Caco-2 (cell line): ENCODE results near the gene OR12D2. TPM values are rescaled to one million over a fixed set of nuclear protein-coding genes. Genes with fewer than 3 reads are reported as not detected.

Experiments
- BruUV-seq: library from RNA; stranded (reverse); fragments of 400-500 nt; replicated peaks from 2 replicates; lab custom pipeline; 2021; lab: Mats Ljungman, UMichigan
- CTCF ChIA-PET: fragments of 300-600 bp; sonication (Branson Sonifier 250); formaldehyde crosslinking; loops from one replicate; lab custom pipeline; 2022; ENCODE audit warnings: antibody characterized with exemption; lab: Charles Lee
- POLR2A ChIA-PET: fragments of 300-600 bp; sonication (Branson Sonifier 250); formaldehyde crosslinking; loops from one replicate; lab custom pipeline; 2022; ENCODE audit warnings: antibody characterized with exemption; lab: Charles Lee
- DNase-seq, 2 experiments: peaks; one replicate each; pipeline versions ENCODE4 v3.0.0 to v3.0.0-alpha.2; 2020 to 2022
- H3K27me3 ChIP-seq: replicated peaks from 2 replicates; pipeline ENCODE4 v1.6.0; 2011; ENCODE audit warnings: low read length; ENCODE audit not compliant: control insufficient read depth, insufficient read depth
- H3K36me3 ChIP-seq: 2 replicates; pipeline ENCODE4 v1.5.1; 2011; ENCODE audit warnings: low read length; ENCODE audit not compliant: control insufficient read depth, insufficient read depth
- H3K4me1 ChIP-seq: fragments of 250-450 bp; sonication (Bioruptor Pico); 2 replicates; pipeline ENCODE4 v1.5.1; 2020; ENCODE audit warnings: mild to moderate bottlenecking
- H3K4me3 ChIP-seq: 2 replicates; pipeline ENCODE4 v1.5.1; 2011; ENCODE audit warnings: low read depth, mild to moderate bottlenecking, control low read depth, low read length
- H3K9me3 ChIP-seq: fragments of 250-450 bp; sonication (Bioruptor Pico); 2 replicates; pipeline ENCODE4 v1.5.1; 2020; ENCODE audit warnings: mild to moderate bottlenecking, moderate library complexity
- H3K27ac Mint-ChIP-seq: one replicate; pipeline ENCODE4 v1.8.0; 2022; ENCODE audit warnings: mixed read lengths; ENCODE audit not compliant: unreplicated experiment
- H3K27me3 Mint-ChIP-seq: one replicate; pipeline ENCODE4 v1.8.0; 2022; ENCODE audit warnings: mixed read lengths; ENCODE audit not compliant: insufficient read depth, unreplicated experiment
- H3K36me3 Mint-ChIP-seq: one replicate; pipeline ENCODE4 v1.8.0; 2022; ENCODE audit warnings: mild to moderate bottlenecking, mixed read lengths; ENCODE audit not compliant: insufficient read depth, unreplicated experiment
- H3K4me1 Mint-ChIP-seq: one replicate; pipeline ENCODE4 v1.8.0; 2022; ENCODE audit warnings: low read depth, mixed read lengths; ENCODE audit not compliant: unreplicated experiment
- H3K4me3 Mint-ChIP-seq: one replicate; pipeline ENCODE4 v1.8.0; 2022; ENCODE audit warnings: mild to moderate bottlenecking, moderate library complexity, mixed read lengths; ENCODE audit not compliant: unreplicated experiment
- H3K9me3 Mint-ChIP-seq: one replicate; pipeline ENCODE4 v1.8.0; 2022; ENCODE audit warnings: mixed read lengths; ENCODE audit not compliant: unreplicated experiment
- intact Hi-C: fragments of 100-400 bp; cut with micrococcal nuclease; formaldehyde crosslinking; loops from one replicate; pipeline ENCODE4 v1.10.0; 2022; ENCODE audit not compliant: unreplicated experiment
- total RNA-seq: library from RNA; stranded (reverse); gene quantifications from 2 replicates; pipeline ENCODE4 v1.2.3, GENCODE V29; 2022
- TF ChIP-seq, protein P1 (sequence below), 2 experiments: fragments of 200-600 bp in 1 of 2; IDR thresholded peaks; 1 replicate in 1 of 2; 2 replicates in 1 of 2; pipeline versions ENCODE4 v1.5.1 to v1.8.0; 2011 to 2022; ENCODE audit warnings: antibody characterized with exemption in 1 of 2, control low read depth in 1 of 2, inconsistent platforms in 1 of 2, low read depth in 1 of 2, low read length in 1 of 2, mild to moderate bottlenecking in 1 of 2, moderate library complexity in 1 of 2; ENCODE audit not compliant: insufficient read depth in 1 of 2, severe bottlenecking in 1 of 2, unreplicated experiment in 1 of 2

The OR12D2 gene
- total RNA-seq, 1 experiment from 2014 or later, result not detected

DNA sequence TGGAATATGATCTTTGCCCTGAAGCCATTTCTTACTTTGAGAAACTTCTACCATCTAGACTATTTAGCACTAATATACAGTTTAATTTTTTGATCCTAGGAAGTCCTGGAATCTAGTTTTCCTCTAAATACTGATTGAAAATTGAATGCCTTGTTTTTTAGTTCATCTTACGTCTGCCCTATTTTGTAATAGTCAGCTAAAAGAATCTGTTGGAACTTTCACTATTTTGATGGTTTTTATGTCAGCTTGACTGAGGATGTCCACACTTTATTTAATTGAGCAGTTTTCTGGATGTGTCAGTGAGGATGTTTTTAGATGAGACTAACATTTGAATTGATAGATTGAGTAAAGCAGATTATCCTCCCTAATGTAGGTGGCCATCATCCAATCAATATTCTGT is 8.4 kb downstream of the OR12D2 start:
- CTCF ChIA-PET, result no interaction called here
- no peaks in the 10 kb centered on the region for H3K4me1 Mint-ChIP-seq

DNA sequence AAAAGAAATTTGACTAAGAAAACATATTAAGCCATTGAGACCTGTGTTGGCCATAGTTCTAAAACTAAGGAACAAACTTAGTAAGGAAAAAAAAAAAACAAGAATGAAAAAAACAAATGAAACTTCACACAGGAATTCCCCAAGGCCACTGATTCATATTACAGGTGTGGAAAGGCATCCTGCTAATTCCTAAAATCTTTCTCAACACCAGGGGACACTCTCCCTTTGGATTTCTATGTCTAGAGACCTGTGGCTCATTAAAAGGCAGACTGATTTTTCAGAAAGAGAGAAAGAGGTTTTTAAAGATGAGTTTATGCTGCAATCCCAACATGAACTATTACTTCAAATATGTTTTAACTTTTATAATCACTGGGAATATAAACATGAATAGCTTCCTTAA is 19.2 kb downstream of the OR12D2 start, which contains the start of gene OR12D1:
Gene OR12D1, plus strand, starts transcription at position 341 of the 400 bp plus-strand sequence.
- H3K27me3 Mint-ChIP-seq, result peaks cover 11% of the 10 kb centered on the region
- BruUV-seq, result no TSS peak
- peak in 1 of 2 experiments; percentile 4 for DNase-seq
- Histone ChIP-seq H3K9me3 (no peaks in the 10 kb centered on the region), H3K27me3 (no peaks in the 10 kb centered on the region), H3K36me3 (no peaks in the 10 kb centered on the region), H3K4me1 (no peaks in the 10 kb centered on the region), H3K4me3 (no peak within 1 kb of the TSS)
- ChIA-PET POLR2A (no interaction called here), CTCF (no interaction called here)
- peaks cover 16% of the 10 kb centered on the region for H3K9me3 Mint-ChIP-seq
- H3K4me1 Mint-ChIP-seq, result no peaks in the 10 kb centered on the region
- intact Hi-C loops, result loop anchor here (2.0 kb wide), 1 partner anchor 174 kb away; no protein-coding TSS in a partner anchor
- TF ChIP-seq, protein P1, sequence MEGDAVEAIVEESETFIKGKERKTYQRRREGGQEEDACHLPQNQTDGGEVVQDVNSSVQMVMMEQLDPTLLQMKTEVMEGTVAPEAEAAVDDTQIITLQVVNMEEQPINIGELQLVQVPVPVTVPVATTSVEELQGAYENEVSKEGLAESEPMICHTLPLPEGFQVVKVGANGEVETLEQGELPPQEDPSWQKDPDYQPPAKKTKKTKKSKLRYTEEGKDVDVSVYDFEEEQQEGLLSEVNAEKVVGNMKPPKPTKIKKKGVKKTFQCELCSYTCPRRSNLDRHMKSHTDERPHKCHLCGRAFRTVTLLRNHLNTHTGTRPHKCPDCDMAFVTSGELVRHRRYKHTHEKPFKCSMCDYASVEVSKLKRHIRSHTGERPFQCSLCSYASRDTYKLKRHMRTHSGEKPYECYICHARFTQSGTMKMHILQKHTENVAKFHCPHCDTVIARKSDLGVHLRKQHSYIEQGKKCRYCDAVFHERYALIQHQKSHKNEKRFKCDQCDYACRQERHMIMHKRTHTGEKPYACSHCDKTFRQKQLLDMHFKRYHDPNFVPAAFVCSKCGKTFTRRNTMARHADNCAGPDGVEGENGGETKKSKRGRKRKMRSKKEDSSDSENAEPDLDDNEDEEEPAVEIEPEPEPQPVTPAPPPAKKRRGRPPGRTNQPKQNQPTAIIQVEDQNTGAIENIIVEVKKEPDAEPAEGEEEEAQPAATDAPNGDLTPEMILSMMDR (IDR thresholded peaks at IDR 0.05; ENCODE audit: insufficient read depth in 1 of 2, low read depth in 1 of 2, low read length in 1 of 2, severe bottlenecking in 1 of 2, unreplicated experiment in 1 of 2), result peak in 1 of 2 experiments; percentile 37
- H3K36me3 Mint-ChIP-seq, result no peaks in the 10 kb centered on the region
- H3K27ac Mint-ChIP-seq, result no peak within 1 kb of the TSS
- H3K4me3 Mint-ChIP-seq, result no peak within 1 kb of the TSS

More for the DNA sequence above, 8.4 kb downstream of the OR12D2 start:
- H3K36me3 ChIP-seq, result no peaks in the 10 kb centered on the region
- no peaks in the 10 kb centered on the region for H3K27me3 ChIP-seq
- no peaks in the 10 kb centered on the region for H3K36me3 Mint-ChIP-seq
- H3K4me1 ChIP-seq, result no peaks in the 10 kb centered on the region
- H3K27ac Mint-ChIP-seq, result no peak overlapping the region
- no peaks in the 10 kb centered on the region for H3K9me3 ChIP-seq
- DNase-seq, result no peak
- peaks cover 16% of the 10 kb centered on the region for H3K27me3 Mint-ChIP-seq
- no peaks in the 10 kb centered on the region for H3K9me3 Mint-ChIP-seq
- H3K4me3 Mint-ChIP-seq, result no peak overlapping the region
- H3K4me3 ChIP-seq, result no peak overlapping the region
- intact Hi-C loops, result no loop called here
- TF ChIP-seq, protein P1 (IDR thresholded peaks at IDR 0.05; ENCODE audit: insufficient read depth in 1 of 2, low read depth in 1 of 2, low read length in 1 of 2, severe bottlenecking in 1 of 2, unreplicated experiment in 1 of 2), result no peak
- no TSS peak for BruUV-seq
- POLR2A ChIA-PET, result no interaction called here

DNA sequence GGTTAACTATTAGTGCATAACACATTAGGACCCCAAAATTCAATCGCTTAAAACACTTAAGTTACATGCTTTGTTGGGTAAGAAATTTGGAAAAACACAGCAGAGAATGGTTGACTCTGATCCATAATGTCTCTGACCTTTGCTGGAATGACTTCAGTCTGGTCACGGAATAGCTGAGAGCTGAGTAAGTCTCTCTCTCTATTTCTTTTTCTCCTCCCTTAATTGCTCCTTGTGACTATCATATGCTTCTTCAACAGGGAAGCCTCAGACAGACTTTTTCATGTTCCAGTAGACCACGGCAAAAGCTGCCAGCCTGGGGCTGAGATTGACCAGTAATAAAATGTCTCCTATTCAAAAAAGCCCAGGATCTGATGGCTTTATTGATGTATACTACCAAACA is 24.1 kb downstream of the OR12D2 start:
- intact Hi-C loops, result no loop called here
- DNase-seq, result no peak
- ChIA-PET CTCF (no interaction called here), POLR2A (no interaction called here)
- TF ChIP-seq, protein P1 (IDR thresholded peaks at IDR 0.05; ENCODE audit: insufficient read depth in 1 of 2, low read depth in 1 of 2, low read length in 1 of 2, severe bottlenecking in 1 of 2, unreplicated experiment in 1 of 2), result no peak
- H3K4me1 Mint-ChIP-seq, result no peaks in the 10 kb centered on the region
- H3K9me3 Mint-ChIP-seq, result no peaks in the 10 kb centered on the region
- H3K4me1 ChIP-seq, result no peaks in the 10 kb centered on the region
- no peaks in the 10 kb centered on the region for H3K36me3 Mint-ChIP-seq
- H3K4me3 Mint-ChIP-seq, result no peak overlapping the region
- H3K36me3 ChIP-seq, result no peaks in the 10 kb centered on the region
- H3K27me3 ChIP-seq, result no peaks in the 10 kb centered on the region
- no peak overlapping the region for H3K4me3 ChIP-seq
- no peak overlapping the region for H3K27ac Mint-ChIP-seq
- H3K9me3 ChIP-seq, result no peaks in the 10 kb centered on the region; the same call in 1 of the 2 replicates
- no TSS peak for BruUV-seq
- peaks cover 15% of the 10 kb centered on the region for H3K27me3 Mint-ChIP-seq
